ENCODE results near the gene TNNI2. TPM values are rescaled to one million over a fixed set of nuclear protein-coding genes. Genes with fewer than 3 reads are reported as not detected.

The TNNI2 gene
- total RNA-seq, 4 donors from 2014 or later: 1.0 TPM; not detected in 3

- Histone ChIP-seq H3K27me3 (no peaks in the 10 kb centered on the region), H3K4me1 (peaks cover 0 to 27% (median 21%) of the 10 kb centered on the region in 3 donors), H3K36me3 (no peaks in the 10 kb centered on the region), H3K27ac (no peak overlapping the region), H3K9me3 (no peaks in the 10 kb centered on the region), H3K4me3 (no peak overlapping the region)
- TF ChIP-seq POLR2AphosphoS5 (IDR thresholded peaks at IDR 0.05) (no peak), POLR2A (IDR thresholded peaks at IDR 0.05) (no peak), CTCF (IDR thresholded peaks at IDR 0.05) (no peak), EP300 (IDR thresholded peaks at IDR 0.05) (no peak)
- ATAC-seq: no peak
- 86 to 89% methylated on average over 1 of the region's 1 CpG for WGBS, 2 donors (ENCODE audit: low coverage in 1 of 2)
These were observed 21.3 kb downstream of the TNNI2 start for GRCh38 chr11:1860108-1860507.

- H3K27ac ChIP-seq: no peak overlapping the region
- ATAC-seq: no peak
- 83 to 90% methylated on average over 4 of the region's 4 CpGs for WGBS, 2 donors (ENCODE audit: low coverage in 1 of 2)
These were observed 22.9 kb downstream of the TNNI2 start for GRCh38 chr11:1861435-1862411.

DNA sequence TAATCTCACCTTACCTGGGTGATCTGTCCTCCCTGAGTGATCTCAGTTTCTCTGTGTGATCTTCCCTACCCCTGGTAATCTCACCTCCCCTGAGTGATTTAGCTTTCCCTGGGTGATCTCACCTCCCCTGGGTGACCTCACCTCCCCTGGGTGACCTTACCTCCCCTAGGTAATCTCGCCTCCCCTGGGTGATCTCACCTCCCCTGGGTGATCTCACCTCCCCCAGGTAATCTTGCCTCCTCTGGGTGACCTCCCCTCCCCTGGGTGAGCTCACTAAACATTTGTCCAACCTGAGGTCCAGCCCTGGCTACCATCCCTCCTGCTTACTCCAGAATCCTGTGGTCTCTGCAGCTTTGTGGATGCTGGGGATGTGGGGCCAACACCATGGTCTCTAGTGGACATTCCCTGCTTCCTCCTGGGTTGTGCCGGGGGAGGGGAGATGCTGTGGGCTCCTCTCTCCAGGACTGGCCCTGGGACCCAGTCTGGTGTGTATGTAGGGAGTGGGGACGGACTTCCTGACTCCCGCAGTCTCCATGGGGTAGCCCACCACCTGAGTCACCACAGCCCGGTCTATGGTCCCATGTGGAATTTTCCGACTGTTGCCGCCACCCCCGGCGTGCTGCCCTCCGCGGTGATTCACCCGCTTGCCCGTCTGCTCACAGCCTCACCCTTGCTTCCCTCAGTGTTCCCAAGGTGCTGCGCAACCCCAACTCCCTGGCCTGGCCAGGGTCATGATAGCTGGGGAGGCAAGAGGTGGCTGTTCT is 24.0 kb downstream of the TNNI2 start:
- H3K9me3 ChIP-seq: no peaks in the 10 kb centered on the region
- no CpG with 5 or more reads among the region's 14 CpGs for WGBS, 2 donors (ENCODE audit: low coverage in 1 of 2)
- H3K4me3 ChIP-seq: no peak overlapping the region
- peak overlapping the region in 3 of 4 donors; percentile 85 to 88 (median 87) for H3K27ac ChIP-seq
- no peaks in the 10 kb centered on the region for H3K36me3 ChIP-seq
- H3K27me3 ChIP-seq: no peaks in the 10 kb centered on the region
- TF ChIP-seq EP300 (IDR thresholded peaks at IDR 0.05): no peak
- TF ChIP-seq POLR2AphosphoS5 (IDR thresholded peaks at IDR 0.05): no peak
- no peak for TF ChIP-seq POLR2A (IDR thresholded peaks at IDR 0.05)
- no peak for TF ChIP-seq CTCF (IDR thresholded peaks at IDR 0.05)
- H3K4me1 ChIP-seq: peaks cover 0 to 54% (median 36%) of the 10 kb centered on the region in 3 donors
- ATAC-seq: peak; percentile 0

More at GRCh38 chr11:1861435-1862411, 22.9 kb downstream of the TNNI2 start:
- H3K27me3 ChIP-seq: no peaks in the 10 kb centered on the region
- no peaks in the 10 kb centered on the region for H3K36me3 ChIP-seq
- TF ChIP-seq EP300 (IDR thresholded peaks at IDR 0.05) (no peak), CTCF (IDR thresholded peaks at IDR 0.05) (no peak)
- H3K9me3 ChIP-seq: no peaks in the 10 kb centered on the region
- no peak overlapping the region for H3K4me3 ChIP-seq
- peaks cover 0 to 43% (median 36%) of the 10 kb centered on the region in 3 donors for H3K4me1 ChIP-seq

DNA sequence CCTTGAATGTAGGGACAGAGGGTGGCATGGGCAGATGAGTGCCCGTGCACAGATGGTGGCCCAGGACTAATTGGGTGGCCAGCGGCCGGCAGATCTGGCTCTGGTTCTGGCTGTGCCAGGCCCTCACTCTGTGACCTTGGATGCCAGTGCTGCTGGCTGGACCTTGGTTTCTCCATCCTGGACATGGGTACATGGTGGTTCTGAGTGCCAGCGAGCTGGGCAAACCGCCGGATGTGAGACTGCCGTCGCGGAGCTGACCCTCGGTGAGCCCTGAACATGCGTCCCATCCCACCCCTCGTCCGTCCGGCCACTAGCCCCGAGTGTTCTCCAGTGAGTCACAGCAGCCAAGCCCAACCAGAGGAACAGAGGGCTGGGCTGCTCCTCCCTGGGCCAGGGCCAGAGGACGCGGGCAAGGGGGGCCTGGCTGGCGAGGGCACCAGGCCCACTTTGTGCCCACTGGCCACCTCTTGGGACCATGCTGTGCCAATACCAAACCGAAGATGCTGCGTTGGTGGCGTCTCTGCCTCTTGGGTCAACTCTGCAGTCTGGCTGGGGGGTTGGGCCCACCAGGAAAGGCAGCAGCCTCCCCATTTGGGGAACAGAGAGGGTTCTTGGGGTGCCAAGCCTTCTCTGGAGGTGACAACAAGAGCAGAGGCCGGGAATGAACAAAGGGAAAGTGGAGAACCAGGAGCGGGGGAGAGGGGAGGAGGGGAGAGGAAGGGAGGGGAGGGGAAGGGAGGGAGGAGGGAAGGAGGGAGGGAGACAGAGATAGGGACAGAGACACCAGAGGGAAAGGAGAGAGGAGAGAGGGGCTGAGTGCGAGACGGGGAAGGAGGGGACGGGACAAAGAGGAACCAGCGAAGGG is 24.8 kb downstream of the TNNI2 start:
- Histone ChIP-seq H3K4me1 (peaks cover 0 to 62% (median 36%) of the 10 kb centered on the region in 3 donors), H3K9me3 (no peaks in the 10 kb centered on the region), H3K27ac (peak overlapping the region; percentile 52 to 88 (median 86)), H3K4me3 (peak overlapping the region in 1 of 2 donors; percentile 45), H3K27me3 (no peaks in the 10 kb centered on the region), H3K36me3 (no peaks in the 10 kb centered on the region)
- WGBS, 2 donors (ENCODE audit: low coverage in 1 of 2): 15% methylated on average over 4 to 6 of the region's 27 CpGs
- peak; percentile 95 for ATAC-seq
- TF ChIP-seq CTCF (IDR thresholded peaks at IDR 0.05) (no peak), POLR2AphosphoS5 (IDR thresholded peaks at IDR 0.05) (peak; percentile 75)

Data from gastroesophageal sphincter (tissue), 4 donors.